Measurements from ENCODE around the gene DAPK1.

- TF ChIP-seq CTCF (IDR thresholded peaks at IDR 0.05; ENCODE audit: poor library complexity) (no peak), EZH2 (IDR thresholded peaks at IDR 0.05; ENCODE audit: borderline replicate concordance) (no peak), EZH2phosphoT487 (IDR thresholded peaks at IDR 0.05; ENCODE audit: low read depth, severe bottlenecking, unreplicated experiment) (no peak)
Observed at GRCh38 chr9:87535817-87536539, 38.3 kb downstream of the DAPK1 start.
